HUES6 (cell line): ENCODE results near the gene LRRC75B.
"Not testable (repeated sequence)": the region's sequence is repeated elsewhere in the genome, so short reads cannot be mapped to it uniquely, and the experiment has no call there.

Source experiments
- H3K27ac ChIP-seq: 2 replicates; pipeline ENCODE4 v1.7.0; 2013; ENCODE audit warnings: low read depth, mild to moderate bottlenecking, low read length, inconsistent platforms
- H3K27me3 ChIP-seq: 2 replicates; pipeline ENCODE4 v1.6.1; 2013; ENCODE audit warnings: low read length; ENCODE audit not compliant: control insufficient read depth, insufficient read depth
- H3K36me3 ChIP-seq: 2 replicates; pipeline ENCODE4 v1.6.1; 2013; ENCODE audit warnings: low read length; ENCODE audit not compliant: control insufficient read depth, insufficient read depth
- H3K4me1 ChIP-seq: 2 replicates; pipeline ENCODE4 v1.6.1; 2013; ENCODE audit warnings: low read length; ENCODE audit not compliant: control insufficient read depth, insufficient read depth
- H3K4me3 ChIP-seq: 2 replicates; pipeline ENCODE4 v1.5.1; 2013; ENCODE audit warnings: low read depth, low read length
- H3K9ac ChIP-seq: one replicate; pipeline ENCODE4 v1.6.1; 2013; ENCODE audit warnings: mild to moderate bottlenecking, low read length
- H3K9me3 ChIP-seq: 2 replicates; pipeline ENCODE4 v1.6.1; 2013; ENCODE audit warnings: low read depth, low read length; ENCODE audit not compliant: control insufficient read depth, insufficient read depth

Gene LRRC75B

DNA sequence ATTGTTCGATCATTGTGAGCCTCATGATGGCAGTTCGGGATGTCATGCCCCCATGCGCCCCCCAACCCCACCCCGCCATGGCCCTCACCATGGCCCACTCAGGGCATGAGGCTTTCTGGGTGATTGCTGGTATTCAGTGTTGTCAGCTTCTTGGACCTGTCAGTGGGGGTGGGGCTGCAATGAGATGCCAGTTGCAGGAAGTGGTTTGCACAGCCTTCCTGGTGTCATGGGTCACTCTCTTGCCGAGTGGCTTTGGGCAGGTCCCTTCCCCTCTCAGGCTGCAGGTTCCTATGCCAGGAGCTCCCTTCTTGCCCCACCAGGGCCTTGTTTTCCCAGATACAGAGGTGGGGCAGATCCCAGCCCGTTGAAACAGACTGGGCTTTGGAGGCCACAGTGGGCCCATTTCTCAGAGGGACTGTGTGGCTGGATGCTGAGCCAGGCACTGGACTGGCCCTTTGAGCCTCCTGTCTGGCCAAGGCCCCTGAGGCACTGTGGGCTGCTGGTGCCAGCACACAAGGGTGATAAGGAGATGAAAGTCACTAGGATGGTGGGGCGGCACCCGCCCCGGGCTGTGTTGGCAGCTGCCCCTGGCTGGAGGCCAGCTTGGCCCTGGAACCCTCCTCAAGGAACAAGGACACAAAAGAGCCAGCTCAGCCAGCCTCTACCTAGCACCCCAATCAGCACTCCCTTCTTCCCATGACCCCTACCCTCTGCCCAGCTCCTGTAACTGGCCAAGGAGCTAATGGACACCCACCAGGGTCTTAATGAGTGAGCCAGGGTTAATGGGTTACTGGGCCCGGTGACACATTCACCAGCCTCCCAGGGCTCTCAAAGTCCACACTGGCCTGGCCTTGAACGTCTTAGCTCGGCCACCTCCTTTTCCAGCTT, 8.6 kb upstream of the LRRC75B start:
- no peaks in the 10 kb centered on the region for H3K27me3 ChIP-seq
- no peak overlapping the region for H3K9ac ChIP-seq
- no peak overlapping the region for H3K4me3 ChIP-seq
- H3K36me3 ChIP-seq, result no peaks in the 10 kb centered on the region
- H3K9me3 ChIP-seq, result no peaks in the 10 kb centered on the region
- no peak overlapping the region for H3K27ac ChIP-seq
- H3K4me1 ChIP-seq, result peaks cover 15% of the 10 kb centered on the region

DNA sequence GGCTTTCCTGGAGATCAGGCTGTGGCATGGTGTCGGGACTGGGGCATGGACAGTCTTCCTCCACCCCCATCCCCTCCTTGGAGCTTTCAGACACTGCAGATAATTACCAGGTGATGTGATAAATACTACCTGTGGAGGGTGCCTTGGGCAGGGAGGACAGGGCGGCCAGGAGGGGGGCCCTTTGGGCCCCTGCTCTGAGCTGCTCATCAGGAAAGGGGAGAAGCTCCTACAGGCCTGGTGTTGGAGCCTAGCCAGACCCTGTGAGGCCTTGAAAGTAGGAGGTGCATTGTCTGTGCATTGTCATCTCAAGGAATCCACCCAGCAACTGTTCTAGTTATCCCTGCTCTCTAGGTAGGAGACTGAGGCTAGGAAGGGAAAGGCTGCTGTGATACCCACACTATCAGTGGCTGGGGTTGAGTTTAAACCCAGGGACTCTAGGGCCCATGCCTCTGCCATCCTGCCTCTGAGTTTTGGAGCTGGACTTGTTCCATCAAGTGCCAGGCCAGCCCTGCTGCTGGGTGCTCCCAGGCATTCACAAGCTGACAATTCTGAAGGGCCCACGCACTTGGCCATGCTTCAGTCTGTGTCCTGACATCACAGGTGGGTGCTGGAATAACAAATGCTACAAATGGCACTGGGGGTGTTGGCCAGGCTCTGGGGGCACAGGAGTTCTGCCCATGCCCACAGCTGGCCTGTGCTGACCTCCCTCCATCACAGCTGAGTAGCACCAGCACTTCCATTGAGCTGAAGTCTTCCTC, 7.3 kb upstream of the LRRC75B start:
- H3K27ac ChIP-seq, H3K9me3 ChIP-seq, H3K4me3 ChIP-seq, H3K27me3 ChIP-seq, H3K9ac ChIP-seq, H3K36me3 ChIP-seq: not testable (repeated sequence)
- peaks cover 15% of the 10 kb centered on the region for H3K4me1 ChIP-seq

DNA sequence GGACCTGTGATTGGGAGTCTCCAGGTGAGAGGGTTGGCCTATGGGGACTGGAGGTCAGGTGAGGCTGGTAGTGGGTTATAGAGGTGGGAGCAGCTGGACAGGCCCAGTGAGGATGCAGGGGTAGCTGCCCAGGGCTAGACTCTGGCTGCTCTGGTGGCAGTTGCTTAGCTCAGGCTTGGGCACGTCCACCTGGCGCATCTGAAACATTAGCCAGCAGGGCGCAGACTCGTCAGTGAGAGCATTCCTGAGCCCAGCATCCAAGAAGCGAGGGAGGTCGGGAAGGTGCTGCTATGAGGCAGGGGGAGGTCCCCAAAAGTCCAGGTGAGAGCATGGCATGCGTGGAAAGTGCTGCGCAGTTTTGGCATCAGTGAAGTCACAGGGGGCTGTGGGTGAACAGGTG, 6.6 kb upstream of the LRRC75B start:
- H3K9ac ChIP-seq, result no peak overlapping the region
- H3K27me3 ChIP-seq, result no peaks in the 10 kb centered on the region
- H3K9me3 ChIP-seq, result no peaks in the 10 kb centered on the region
- peaks cover 19% of the 10 kb centered on the region for H3K4me1 ChIP-seq
- no peak overlapping the region for H3K4me3 ChIP-seq
- H3K27ac ChIP-seq, result no peak overlapping the region
- H3K36me3 ChIP-seq, result no peaks in the 10 kb centered on the region

DNA sequence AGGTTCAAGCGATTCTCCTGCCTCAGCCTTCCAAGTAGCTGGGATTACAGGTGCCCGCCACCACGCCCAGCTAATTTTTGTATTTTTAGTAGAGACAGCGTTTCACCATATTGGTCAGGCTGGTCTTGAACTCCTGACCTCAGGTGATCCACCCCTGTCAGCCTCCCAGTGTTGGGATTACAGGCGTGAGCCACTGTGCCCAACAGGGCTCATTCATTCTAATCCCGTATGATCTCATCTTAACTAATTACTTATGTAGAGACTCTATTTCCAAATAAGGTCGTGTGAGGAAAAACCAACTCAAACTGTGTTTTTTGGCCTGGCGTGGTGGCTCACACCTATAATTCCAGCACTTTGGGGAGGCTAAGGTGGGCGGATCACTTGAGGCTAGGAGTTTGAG, 4.2 kb upstream of the LRRC75B start:
- not testable (repeated sequence) for H3K36me3 ChIP-seq, H3K9me3 ChIP-seq, H3K9ac ChIP-seq, H3K27me3 ChIP-seq, H3K4me3 ChIP-seq, H3K27ac ChIP-seq
- peaks cover 28% of the 10 kb centered on the region for H3K4me1 ChIP-seq

DNA sequence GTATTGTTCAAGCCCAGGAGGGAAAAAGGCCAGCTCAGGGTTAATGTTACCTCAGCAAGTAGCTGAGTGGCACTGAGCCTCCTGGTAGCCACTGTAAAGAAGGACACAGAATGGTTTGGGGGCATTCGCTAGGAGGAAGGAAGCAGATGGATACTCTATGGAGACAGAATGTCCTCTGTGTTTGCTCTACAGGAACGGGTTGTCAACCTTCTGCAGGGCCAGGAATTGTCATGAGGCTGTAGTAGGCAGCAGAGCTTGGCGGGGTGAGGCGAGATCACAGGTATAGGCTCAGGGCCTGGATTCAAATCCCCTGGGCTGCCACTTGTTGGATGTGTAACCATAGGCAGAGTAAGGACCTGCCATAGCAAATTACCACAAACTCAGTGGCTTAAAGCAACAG, 3.0 kb upstream of the LRRC75B start:
- H3K9me3 ChIP-seq, result no peaks in the 10 kb centered on the region
- H3K4me3 ChIP-seq, result no peak overlapping the region
- H3K4me1 ChIP-seq, result peaks cover 29% of the 10 kb centered on the region
- no peaks in the 10 kb centered on the region for H3K27me3 ChIP-seq
- no peak overlapping the region for H3K27ac ChIP-seq
- H3K9ac ChIP-seq, result no peak overlapping the region
- no peaks in the 10 kb centered on the region for H3K36me3 ChIP-seq

DNA sequence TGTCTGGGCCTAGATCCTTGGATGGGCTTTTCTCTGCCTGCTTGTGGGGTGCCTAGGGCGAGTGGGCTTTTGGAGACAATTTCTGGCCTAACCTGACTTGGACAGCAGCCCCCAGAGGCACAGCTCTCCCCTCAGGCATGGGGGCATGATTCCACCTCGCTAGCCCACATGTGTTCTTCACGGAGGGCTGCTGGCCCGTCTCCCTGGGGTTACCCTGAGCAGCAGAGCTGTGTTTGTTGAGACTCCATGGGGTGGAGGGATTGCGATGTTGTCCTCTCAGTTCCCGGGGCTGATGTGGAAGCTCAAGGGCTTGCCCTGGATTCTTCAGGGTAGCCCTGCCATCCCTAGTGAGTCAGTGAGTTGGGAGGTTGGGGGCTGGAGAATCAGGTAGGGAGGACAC, 2.4 kb upstream of the LRRC75B start:
- Histone ChIP-seq H3K9me3 (no peaks in the 10 kb centered on the region), H3K9ac (no peak overlapping the region), H3K4me1 (peaks cover 29% of the 10 kb centered on the region), H3K4me3 (no peak overlapping the region), H3K36me3 (no peaks in the 10 kb centered on the region), H3K27me3 (no peaks in the 10 kb centered on the region), H3K27ac (no peak overlapping the region)

DNA sequence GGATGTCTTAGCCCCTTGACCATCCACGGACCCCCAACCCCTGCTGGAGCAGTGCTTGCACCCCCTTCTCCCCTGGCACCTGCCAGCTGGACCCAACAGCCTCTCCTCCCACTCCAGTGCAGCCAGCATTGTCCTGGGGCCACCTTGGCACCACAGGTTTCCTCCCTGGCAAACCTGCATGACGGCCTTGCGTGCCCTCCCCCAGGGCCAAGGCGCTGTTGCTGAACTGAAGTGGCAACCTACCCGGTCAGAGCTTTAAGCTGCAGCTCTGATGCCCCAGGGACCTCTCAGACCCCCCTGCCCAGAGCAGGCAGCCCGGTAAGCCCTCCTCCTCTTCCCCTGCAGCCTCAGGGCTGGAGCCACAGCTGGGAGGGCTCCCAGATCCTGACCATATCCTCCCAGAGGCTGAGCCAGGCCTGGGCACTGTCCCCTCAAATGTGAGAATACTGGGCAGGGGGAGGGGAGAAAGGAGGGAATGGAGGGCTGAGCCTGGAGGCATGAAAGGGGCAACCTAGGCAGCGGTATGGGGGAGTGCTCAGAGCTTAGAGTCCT, 1.8 kb upstream of the LRRC75B start:
- no peaks in the 10 kb centered on the region for H3K9me3 ChIP-seq
- H3K4me1 ChIP-seq, result peaks cover 27% of the 10 kb centered on the region
- H3K9ac ChIP-seq, result no peak overlapping the region
- no peak overlapping the region for H3K4me3 ChIP-seq
- H3K27me3 ChIP-seq, result no peaks in the 10 kb centered on the region
- H3K36me3 ChIP-seq, result no peaks in the 10 kb centered on the region
- no peak overlapping the region for H3K27ac ChIP-seq

DNA sequence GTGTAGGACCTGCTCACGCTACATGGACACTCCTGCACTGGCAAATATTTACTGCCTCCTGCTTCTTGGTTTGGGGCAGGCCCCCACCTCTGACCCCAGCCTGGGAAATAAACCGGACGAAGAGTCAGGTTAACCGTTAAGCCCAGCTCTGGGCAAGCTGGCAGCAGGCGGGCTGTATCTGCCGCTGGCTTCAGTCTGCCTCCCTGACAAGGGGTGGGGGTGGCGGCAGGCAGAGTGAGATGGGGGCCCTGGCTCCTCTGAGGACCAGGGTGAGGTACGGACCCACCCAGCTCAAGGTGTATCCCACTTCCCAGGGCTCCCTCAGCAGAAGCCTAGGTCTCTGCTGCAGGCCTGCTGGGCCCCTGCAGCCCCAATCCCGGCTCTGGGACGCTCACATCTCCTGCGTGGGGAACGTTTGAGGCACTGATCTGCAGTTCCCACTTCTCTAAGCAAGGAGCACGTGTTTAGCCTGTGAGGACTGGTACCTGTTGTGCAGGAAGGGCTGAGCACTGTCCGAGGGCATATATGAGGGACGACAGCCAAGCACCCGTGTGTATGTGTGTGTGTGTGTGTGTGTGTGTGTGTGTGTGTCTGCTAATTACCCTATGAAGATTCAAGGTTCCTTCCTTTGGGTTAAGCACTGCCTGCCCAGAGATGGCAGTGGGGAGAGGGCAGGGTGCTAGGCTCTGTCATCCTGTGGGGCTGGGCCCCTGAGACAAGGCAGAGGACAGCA, 1.1 kb upstream of the LRRC75B start:
- Histone ChIP-seq H3K4me3 (no peak overlapping the region), H3K36me3 (peaks cover 5% of the 10 kb centered on the region), H3K27ac (no peak overlapping the region), H3K4me1 (peaks cover 21% of the 10 kb centered on the region), H3K9ac (no peak overlapping the region), H3K27me3 (no peaks in the 10 kb centered on the region), H3K9me3 (no peaks in the 10 kb centered on the region)

DNA sequence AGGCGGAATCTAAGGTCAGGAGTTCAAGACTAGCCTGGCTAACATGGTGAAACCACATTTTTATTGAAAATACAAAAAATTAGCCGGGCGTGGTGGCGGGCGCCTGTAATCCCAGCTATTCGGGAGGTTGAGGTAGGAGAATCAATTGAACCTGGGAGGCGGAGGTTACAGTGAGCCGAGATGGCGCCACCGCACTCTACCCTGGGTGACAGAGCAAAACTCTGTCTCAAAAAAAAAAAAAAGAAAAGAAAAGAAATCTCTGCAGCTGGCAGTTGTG, 624 bp upstream of the LRRC75B start:
- Histone ChIP-seq H3K4me1 (peaks cover 21% of the 10 kb centered on the region), H3K27ac (peak overlapping the region; percentile 83; the same call in 1 of the 2 replicates), H3K4me3 (peak overlapping the region; percentile 93), H3K36me3 (peaks cover 11% of the 10 kb centered on the region)
- H3K27me3 ChIP-seq, H3K9ac ChIP-seq, H3K9me3 ChIP-seq: not testable (repeated sequence)

DNA sequence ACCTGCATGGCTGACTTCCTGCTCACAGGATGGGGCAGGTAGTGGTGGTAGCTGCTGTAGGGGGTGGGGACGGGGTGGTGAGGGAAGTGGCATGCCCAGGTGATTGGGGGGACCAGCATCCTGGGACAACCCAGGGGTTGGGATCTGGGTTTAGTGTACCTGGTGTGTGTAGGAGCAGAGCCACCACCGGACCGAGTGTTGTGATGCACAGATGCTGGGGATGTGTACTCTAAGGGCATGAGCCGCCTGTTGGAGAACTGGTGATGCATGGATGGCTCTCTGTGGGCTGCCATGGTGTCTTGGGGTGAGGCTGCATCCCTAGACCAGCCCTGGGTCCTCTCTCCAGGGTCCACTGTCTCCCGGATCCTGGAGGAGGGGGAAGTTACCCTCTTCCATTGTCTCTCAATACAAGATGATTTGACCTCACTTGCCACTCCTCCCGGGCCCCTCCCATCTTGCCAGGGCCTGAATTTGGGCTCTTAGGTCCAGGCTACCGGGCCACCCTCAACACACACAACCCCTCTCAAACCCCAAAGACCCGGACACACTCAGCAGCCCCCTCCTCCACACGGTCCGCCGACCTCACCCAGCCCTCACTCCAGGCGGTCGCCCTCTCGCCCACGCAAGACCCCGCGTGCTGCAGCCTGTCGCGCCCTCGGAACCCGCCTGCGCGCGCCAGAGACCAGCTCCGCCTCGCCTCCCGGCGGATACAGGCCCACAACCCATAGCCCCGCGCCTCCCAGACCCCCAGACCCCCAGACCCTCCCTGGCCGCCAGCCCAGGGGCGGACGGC, 619 bp downstream of the LRRC75B start:
- Histone ChIP-seq H3K4me3 (peak overlapping the region; percentile 93), H3K9me3 (no peaks in the 10 kb centered on the region), H3K27me3 (no peaks in the 10 kb centered on the region), H3K27ac (no peak overlapping the region), H3K9ac (peak overlapping the region; percentile 83), H3K4me1 (peaks cover 21% of the 10 kb centered on the region), H3K36me3 (peaks cover 23% of the 10 kb centered on the region)
